H9 (cell line): ENCODE data around the gene DEFB126. TPM values are rescaled to one million over a fixed set of nuclear protein-coding genes. Genes with fewer than 3 reads are reported as not detected.

ENCODE experiments used
- DNase-seq: peaks from one replicate; pipeline ENCODE4 v3.0.0-alpha.2; 2017
- H2AFZ ChIP-seq: one replicate; pipeline ENCODE4 v1.6.1; 2013; ENCODE audit warnings: mild to moderate bottlenecking, low read length, control low read depth, moderate library complexity
- H2AK5ac ChIP-seq: 2 replicates; pipeline ENCODE4 v1.6.1; 2013; ENCODE audit warnings: low read length, control low read depth, mixed read lengths; ENCODE audit not compliant: insufficient read length
- H2BK120ac ChIP-seq: one replicate; pipeline ENCODE4 v1.6.1; 2013; ENCODE audit warnings: low read depth, mild to moderate bottlenecking, low read length, control low read depth, inconsistent platforms; ENCODE audit not compliant: poor library complexity, severe bottlenecking
- H2BK12ac ChIP-seq: 2 replicates; pipeline ENCODE4 v1.6.1; 2013; ENCODE audit warnings: low read length, control low read depth, mixed read lengths, low read depth; ENCODE audit not compliant: insufficient read length
- H2BK15ac ChIP-seq: 2 replicates; pipeline ENCODE4 v1.6.1; 2013; ENCODE audit warnings: low read depth, low read length, control low read depth
- H2BK20ac ChIP-seq: one replicate; pipeline ENCODE4 v1.6.1; 2013; ENCODE audit warnings: low read depth, mild to moderate bottlenecking, low read length, control low read depth, inconsistent platforms; ENCODE audit not compliant: poor library complexity, severe bottlenecking
- H2BK5ac ChIP-seq: 2 replicates; pipeline ENCODE4 v1.6.1; 2013; ENCODE audit warnings: low read length, control low read depth, mixed read lengths; ENCODE audit not compliant: insufficient read length
- H3K14ac ChIP-seq: 2 replicates; pipeline ENCODE4 v1.6.1; 2013; ENCODE audit warnings: low read length, control low read depth; ENCODE audit not compliant: insufficient read depth
- H3K18ac ChIP-seq: 2 replicates; pipeline ENCODE4 v1.6.1; 2013; ENCODE audit warnings: low read depth, mild to moderate bottlenecking, mixed read lengths, low read length, control low read depth; ENCODE audit not compliant: insufficient read length
- H3K23ac ChIP-seq: 2 replicates; pipeline ENCODE4 v1.6.1; 2013; ENCODE audit warnings: low read length, control low read depth, mixed read lengths, low read depth; ENCODE audit not compliant: insufficient read length
- H3K23me2 ChIP-seq: 2 replicates; pipeline ENCODE4 v1.6.1; 2013; ENCODE audit warnings: low read depth, mild to moderate bottlenecking, mixed read lengths, low read length, control low read depth; ENCODE audit not compliant: insufficient read length, poor library complexity, severe bottlenecking
- H3K27ac ChIP-seq: 2 replicates; pipeline ENCODE4 v1.5.1; 2013; ENCODE audit warnings: low read length, control low read depth, mixed read lengths, low read depth; ENCODE audit not compliant: insufficient read length
- H3K27me3 ChIP-seq: 2 replicates; pipeline ENCODE4 v1.6.1; 2013; ENCODE audit warnings: low read length, control low read depth, inconsistent platforms; ENCODE audit not compliant: insufficient read depth
- H3K4ac ChIP-seq: 2 replicates; pipeline ENCODE4 v1.6.1; 2013; ENCODE audit warnings: low read depth, mild to moderate bottlenecking, control low read depth, inconsistent platforms, low read length, moderate library complexity
- H3K4me1 ChIP-seq: 2 replicates; pipeline ENCODE4 v1.6.1; 2013; ENCODE audit warnings: low read length, control low read depth, inconsistent platforms; ENCODE audit not compliant: insufficient read depth
- H3K4me2 ChIP-seq: 2 replicates; pipeline ENCODE4 v1.6.1; 2013; ENCODE audit warnings: low read length, control low read depth, mixed read lengths; ENCODE audit not compliant: insufficient read length, insufficient read depth
- H3K56ac ChIP-seq: 2 replicates; pipeline ENCODE4 v1.6.1; 2013; ENCODE audit warnings: low read depth, mild to moderate bottlenecking, mixed read lengths, low read length, control low read depth; ENCODE audit not compliant: insufficient read length
- H3K79me1 ChIP-seq: 2 replicates; pipeline ENCODE4 v1.6.1; 2013; ENCODE audit warnings: low read depth, mild to moderate bottlenecking, moderate library complexity, low read length, control low read depth, inconsistent platforms; ENCODE audit not compliant: insufficient read depth, poor library complexity, severe bottlenecking
- H3K79me2 ChIP-seq: 2 replicates; pipeline ENCODE4 v1.6.1; 2013; ENCODE audit warnings: low read length, control low read depth, inconsistent platforms; ENCODE audit not compliant: insufficient read depth
- H3K9ac ChIP-seq: 2 replicates; pipeline ENCODE4 v1.6.1; 2013; ENCODE audit warnings: low read length, control low read depth, mixed read lengths; ENCODE audit not compliant: insufficient read length; ENCODE audit errors: extremely low read depth
- H3K9me3 ChIP-seq: one replicate; pipeline ENCODE4 v1.6.1; 2013; ENCODE audit warnings: low read depth, low read length, inconsistent platforms; ENCODE audit not compliant: control insufficient read depth
- H3T11ph ChIP-seq: one replicate; pipeline ENCODE4 v1.6.1; 2013; ENCODE audit warnings: mild to moderate bottlenecking, low read length, control low read depth, inconsistent platforms
- H4K20me1 ChIP-seq: one replicate; pipeline ENCODE4 v1.6.1; 2013; ENCODE audit not compliant: control insufficient read depth, insufficient read length, insufficient read depth
- H4K5ac ChIP-seq: 2 replicates; pipeline ENCODE4 v1.6.1; 2013; ENCODE audit warnings: low read depth, mild to moderate bottlenecking, mixed read lengths, low read length, control low read depth; ENCODE audit not compliant: insufficient read length
- H4K8ac ChIP-seq: replicated peaks from 2 replicates; pipeline ENCODE4 v1.6.1; 2013; ENCODE audit warnings: low read length, control low read depth, mixed read lengths, low read depth; ENCODE audit not compliant: insufficient read length
- H4K91ac ChIP-seq: 2 replicates; pipeline ENCODE4 v1.6.1; 2013; ENCODE audit warnings: low read depth, mild to moderate bottlenecking, moderate library complexity, mixed read lengths, low read length, control low read depth; ENCODE audit not compliant: insufficient read length
- H3K27ac Mint-ChIP-seq, 3 experiments: 2 replicates in 2 of 3; 3 replicates in 1 of 3; pipeline ENCODE4 v1.8.0; 2020 to 2021; ENCODE audit warnings: mixed read lengths in 3 of 3, mild to moderate bottlenecking in 1 of 3, moderate library complexity in 1 of 3
- H3K27me3 Mint-ChIP-seq: 2 replicates; pipeline ENCODE4 v1.8.0; 2021; ENCODE audit warnings: low read depth, mild to moderate bottlenecking, moderate library complexity, mixed read lengths
- H3K36me3 Mint-ChIP-seq, 3 experiments: 2 replicates in 2 of 3; 3 replicates in 1 of 3; pipeline ENCODE4 v1.8.0; 2020 to 2021; ENCODE audit warnings: low read depth in 3 of 3, mixed read lengths in 3 of 3; ENCODE audit not compliant: insufficient read depth in 1 of 3
- H3K4me1 Mint-ChIP-seq, 2 experiments: 2 replicates each; pipeline ENCODE4 v1.8.0; 2020; ENCODE audit warnings: mixed read lengths in 2 of 2
- H3K4me3 Mint-ChIP-seq, 2 experiments: 2 replicates in 1 of 2; 3 replicates in 1 of 2; pipeline ENCODE4 v1.8.0; 2020 to 2021; ENCODE audit warnings: mild to moderate bottlenecking in 2 of 2, mixed read lengths in 2 of 2, moderate library complexity in 1 of 2
- H3K9me3 Mint-ChIP-seq, 2 experiments: 2 replicates in 1 of 2; 3 replicates in 1 of 2; pipeline ENCODE4 v1.8.0; 2020; ENCODE audit warnings: mild to moderate bottlenecking in 2 of 2, mixed read lengths in 2 of 2, moderate library complexity in 1 of 2
- WGBS: extraction: QIAGEN DNeasy Blood & Tissue Kit; methylation state at CpG from one replicate; pipeline ENCODE4 v1.1.7; 2013; ENCODE audit warnings: missing lambda C conversion rate, low lambda C conversion rate, mixed read lengths; ENCODE audit not compliant: insufficient read length; ENCODE audit errors: extremely low coverage; 5-methylcytosine and 5-hydroxymethylcytosine counted together
- total RNA-seq: library from RNA; stranded (reverse); gene quantifications from 2 replicates; pipeline ENCODE4 v1.2.1, GENCODE V29; 2021
- TF ChIP-seq, protein P1 (sequence below): fragments of 200-600 bp; sonication (generic); conservative IDR thresholded peaks from 3 replicates; pipeline ENCODE4 v1.8.0; 2021; ENCODE audit warnings: antibody characterized with exemption, mild to moderate bottlenecking

DEFB126 gene
- total RNA-seq, 1 experiment from 2014 or later: not detected

DNA sequence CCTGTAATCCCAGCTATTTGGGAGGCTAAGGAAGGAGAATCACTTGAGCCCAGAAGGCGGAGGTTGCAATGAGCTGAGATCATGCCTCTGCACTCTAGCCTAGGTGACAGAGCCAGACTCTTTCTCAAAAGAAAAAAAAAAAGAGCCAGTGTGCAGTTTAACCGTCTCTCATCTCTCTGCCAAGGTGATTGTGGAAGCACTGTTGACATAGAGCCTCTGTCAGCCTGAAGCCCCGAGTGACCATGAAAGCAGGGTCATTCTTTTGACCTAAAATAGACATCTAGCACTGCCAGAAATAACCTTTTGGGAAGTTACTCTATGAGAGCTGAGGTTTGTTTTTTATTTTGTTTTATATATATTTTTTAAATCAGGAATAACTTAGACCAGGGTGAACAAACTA lies 22.2 kb downstream of the DEFB126 start:
- Histone ChIP-seq H3K56ac (no peak overlapping the region), H3K9ac (no peak overlapping the region), H3K14ac (no peak overlapping the region), H2BK120ac (no peak overlapping the region), H4K5ac (no peak overlapping the region), H3K9me3 (peaks cover 22% of the 10 kb centered on the region), H3K23ac (no peak overlapping the region), H3K27me3 (no peaks in the 10 kb centered on the region), H2BK20ac (no peak overlapping the region), H4K20me1 (no peaks in the 10 kb centered on the region), H2BK5ac (no peak overlapping the region), H3T11ph (no peak overlapping the region), H3K18ac (no peak overlapping the region), H3K79me2 (no peaks in the 10 kb centered on the region), H2AK5ac (no peak overlapping the region), H3K4me2 (no peak overlapping the region), H3K79me1 (no peaks in the 10 kb centered on the region), H3K4ac (no peak overlapping the region), H3K27ac (no peak overlapping the region), H4K91ac (no peak overlapping the region), H4K8ac (no peak overlapping the region), H3K23me2 (no peaks in the 10 kb centered on the region), H3K4me1 (no peaks in the 10 kb centered on the region), H2AFZ (no peak overlapping the region), H2BK12ac (no peak overlapping the region), H2BK15ac (no peak overlapping the region)
- H3K4me1 Mint-ChIP-seq: no peaks in the 10 kb centered on the region
- TF ChIP-seq, protein P1, sequence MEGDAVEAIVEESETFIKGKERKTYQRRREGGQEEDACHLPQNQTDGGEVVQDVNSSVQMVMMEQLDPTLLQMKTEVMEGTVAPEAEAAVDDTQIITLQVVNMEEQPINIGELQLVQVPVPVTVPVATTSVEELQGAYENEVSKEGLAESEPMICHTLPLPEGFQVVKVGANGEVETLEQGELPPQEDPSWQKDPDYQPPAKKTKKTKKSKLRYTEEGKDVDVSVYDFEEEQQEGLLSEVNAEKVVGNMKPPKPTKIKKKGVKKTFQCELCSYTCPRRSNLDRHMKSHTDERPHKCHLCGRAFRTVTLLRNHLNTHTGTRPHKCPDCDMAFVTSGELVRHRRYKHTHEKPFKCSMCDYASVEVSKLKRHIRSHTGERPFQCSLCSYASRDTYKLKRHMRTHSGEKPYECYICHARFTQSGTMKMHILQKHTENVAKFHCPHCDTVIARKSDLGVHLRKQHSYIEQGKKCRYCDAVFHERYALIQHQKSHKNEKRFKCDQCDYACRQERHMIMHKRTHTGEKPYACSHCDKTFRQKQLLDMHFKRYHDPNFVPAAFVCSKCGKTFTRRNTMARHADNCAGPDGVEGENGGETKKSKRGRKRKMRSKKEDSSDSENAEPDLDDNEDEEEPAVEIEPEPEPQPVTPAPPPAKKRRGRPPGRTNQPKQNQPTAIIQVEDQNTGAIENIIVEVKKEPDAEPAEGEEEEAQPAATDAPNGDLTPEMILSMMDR: no peak
- H3K27me3 Mint-ChIP-seq: peaks cover 15% of the 10 kb centered on the region
- peaks cover 0 to 59% of the 10 kb centered on the region in 2 experiments; a peak in 3 of 5 replicates for H3K9me3 Mint-ChIP-seq
- DNase-seq: no peak
- WGBS: no CpG with 5 or more reads among the region's 3 CpGs
- H3K36me3 Mint-ChIP-seq: no peaks in the 10 kb centered on the region
- H3K27ac Mint-ChIP-seq: no peak overlapping the region
- H3K4me3 Mint-ChIP-seq: no peak overlapping the region
